ENCODE data around the gene TBC1D17.

DNA sequence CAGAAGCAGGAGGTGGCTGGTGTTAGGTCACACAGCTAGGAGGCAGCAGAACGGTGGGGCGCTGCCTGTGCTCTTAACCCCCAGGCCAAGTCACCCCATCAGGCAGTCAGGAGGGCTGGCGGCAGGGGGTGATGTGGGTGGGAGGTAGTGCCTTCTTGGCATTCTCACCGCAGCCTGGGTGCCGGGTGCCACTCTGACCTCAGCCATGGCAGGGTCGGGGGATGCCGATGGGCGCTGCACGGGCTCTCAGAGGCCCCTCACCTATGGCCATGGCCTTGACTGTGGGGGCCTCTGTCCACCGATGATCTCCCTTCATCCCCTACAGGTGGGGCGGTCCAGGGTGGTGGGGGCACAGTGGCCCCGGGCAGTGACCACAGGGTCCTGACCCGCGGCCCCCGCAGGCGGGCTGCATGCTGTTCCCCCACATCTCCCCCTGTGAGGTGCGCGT is 20.9 kb upstream of the TBC1D17 start:
- TF ChIP-seq, protein P1, sequence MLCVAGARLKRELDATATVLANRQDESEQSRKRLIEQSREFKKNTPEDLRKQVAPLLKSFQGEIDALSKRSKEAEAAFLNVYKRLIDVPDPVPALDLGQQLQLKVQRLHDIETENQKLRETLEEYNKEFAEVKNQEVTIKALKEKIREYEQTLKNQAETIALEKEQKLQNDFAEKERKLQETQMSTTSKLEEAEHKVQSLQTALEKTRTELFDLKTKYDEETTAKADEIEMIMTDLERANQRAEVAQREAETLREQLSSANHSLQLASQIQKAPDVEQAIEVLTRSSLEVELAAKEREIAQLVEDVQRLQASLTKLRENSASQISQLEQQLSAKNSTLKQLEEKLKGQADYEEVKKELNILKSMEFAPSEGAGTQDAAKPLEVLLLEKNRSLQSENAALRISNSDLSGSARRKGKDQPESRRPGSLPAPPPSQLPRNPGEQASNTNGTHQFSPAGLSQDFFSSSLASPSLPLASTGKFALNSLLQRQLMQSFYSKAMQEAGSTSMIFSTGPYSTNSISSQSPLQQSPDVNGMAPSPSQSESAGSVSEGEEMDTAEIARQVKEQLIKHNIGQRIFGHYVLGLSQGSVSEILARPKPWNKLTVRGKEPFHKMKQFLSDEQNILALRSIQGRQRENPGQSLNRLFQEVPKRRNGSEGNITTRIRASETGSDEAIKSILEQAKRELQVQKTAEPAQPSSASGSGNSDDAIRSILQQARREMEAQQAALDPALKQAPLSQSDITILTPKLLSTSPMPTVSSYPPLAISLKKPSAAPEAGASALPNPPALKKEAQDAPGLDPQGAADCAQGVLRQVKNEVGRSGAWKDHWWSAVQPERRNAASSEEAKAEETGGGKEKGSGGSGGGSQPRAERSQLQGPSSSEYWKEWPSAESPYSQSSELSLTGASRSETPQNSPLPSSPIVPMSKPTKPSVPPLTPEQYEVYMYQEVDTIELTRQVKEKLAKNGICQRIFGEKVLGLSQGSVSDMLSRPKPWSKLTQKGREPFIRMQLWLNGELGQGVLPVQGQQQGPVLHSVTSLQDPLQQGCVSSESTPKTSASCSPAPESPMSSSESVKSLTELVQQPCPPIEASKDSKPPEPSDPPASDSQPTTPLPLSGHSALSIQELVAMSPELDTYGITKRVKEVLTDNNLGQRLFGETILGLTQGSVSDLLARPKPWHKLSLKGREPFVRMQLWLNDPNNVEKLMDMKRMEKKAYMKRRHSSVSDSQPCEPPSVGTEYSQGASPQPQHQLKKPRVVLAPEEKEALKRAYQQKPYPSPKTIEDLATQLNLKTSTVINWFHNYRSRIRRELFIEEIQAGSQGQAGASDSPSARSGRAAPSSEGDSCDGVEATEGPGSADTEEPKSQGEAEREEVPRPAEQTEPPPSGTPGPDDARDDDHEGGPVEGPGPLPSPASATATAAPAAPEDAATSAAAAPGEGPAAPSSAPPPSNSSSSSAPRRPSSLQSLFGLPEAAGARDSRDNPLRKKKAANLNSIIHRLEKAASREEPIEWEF (IDR thresholded peaks at IDR 0.05; ENCODE audit: insufficient replicate concordance, low read depth, low read length): no peak
- TF ChIP-seq BHLHE40 (IDR thresholded peaks at IDR 0.05; ENCODE audit: borderline replicate concordance in 1 of 2, low read depth in 2 of 2, low read length in 1 of 2): no peak
- no peak for TF ChIP-seq EZH2 (IDR thresholded peaks at IDR 0.05; ENCODE audit: borderline replicate concordance, control insufficient read depth, low read depth, low read length)
- TF ChIP-seq MYB (IDR thresholded peaks at IDR 0.05; ENCODE audit: borderline replicate concordance, low read depth, low read length): no peak
- TF ChIP-seq, protein P2, sequence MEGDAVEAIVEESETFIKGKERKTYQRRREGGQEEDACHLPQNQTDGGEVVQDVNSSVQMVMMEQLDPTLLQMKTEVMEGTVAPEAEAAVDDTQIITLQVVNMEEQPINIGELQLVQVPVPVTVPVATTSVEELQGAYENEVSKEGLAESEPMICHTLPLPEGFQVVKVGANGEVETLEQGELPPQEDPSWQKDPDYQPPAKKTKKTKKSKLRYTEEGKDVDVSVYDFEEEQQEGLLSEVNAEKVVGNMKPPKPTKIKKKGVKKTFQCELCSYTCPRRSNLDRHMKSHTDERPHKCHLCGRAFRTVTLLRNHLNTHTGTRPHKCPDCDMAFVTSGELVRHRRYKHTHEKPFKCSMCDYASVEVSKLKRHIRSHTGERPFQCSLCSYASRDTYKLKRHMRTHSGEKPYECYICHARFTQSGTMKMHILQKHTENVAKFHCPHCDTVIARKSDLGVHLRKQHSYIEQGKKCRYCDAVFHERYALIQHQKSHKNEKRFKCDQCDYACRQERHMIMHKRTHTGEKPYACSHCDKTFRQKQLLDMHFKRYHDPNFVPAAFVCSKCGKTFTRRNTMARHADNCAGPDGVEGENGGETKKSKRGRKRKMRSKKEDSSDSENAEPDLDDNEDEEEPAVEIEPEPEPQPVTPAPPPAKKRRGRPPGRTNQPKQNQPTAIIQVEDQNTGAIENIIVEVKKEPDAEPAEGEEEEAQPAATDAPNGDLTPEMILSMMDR (IDR thresholded peaks at IDR 0.05 in 2 of 3, conservative IDR thresholded peaks at IDR 0.05 in 1 of 3; ENCODE audit: control insufficient read depth in 2 of 3, extremely low read depth in 1 of 3, insufficient read depth in 1 of 3, low read depth in 3 of 3, low read length in 3 of 3): no peak
